Ovary (tissue), 3 donors: ENCODE measurements around the gene ZNF80.

Experiments used
- CTCF ChIP-seq, 3 donors: fragments of 450-650 bp in 2 of 3; fragments of 200-600 bp in 1 of 3; IDR thresholded peaks; one replicate each; pipeline versions ENCODE4 v1.5.1 to v1.8.0; 2016 to 2022; ENCODE audit warnings: antibody characterized with exemption in 3 of 3, mild to moderate bottlenecking in 1 of 3
- POLR2A ChIP-seq: fragments of 450-650 bp; IDR thresholded peaks from one replicate; pipeline ENCODE4 v1.6.1; 2017; ENCODE audit warnings: antibody characterized with exemption, mild to moderate bottlenecking, moderate library complexity
- donor health status: DM: no; HTN: no; CAD: no.

- TF ChIP-seq POLR2A (no peak), CTCF (IDR thresholded peaks at IDR 0.05) (no peak)
Measured at GRCh38 chr3:114216186-114216970, 21.0 kb downstream of the ZNF80 start.
